Endodermal cell (in vitro differentiated cells): ENCODE measurements around the gene SMARCA5. TPM values are rescaled to one million over a fixed set of nuclear protein-coding genes. Genes with fewer than 3 reads are reported as not detected.

Experiments
- DNase-seq: peaks from one replicate; pipeline ENCODE4 v3.0.0-alpha.2; 2017
- H3K27ac ChIP-seq: 2 replicates; pipeline ENCODE4 v1.5.1; 2013; ENCODE audit warnings: mild to moderate bottlenecking, low read depth, low read length, moderate library complexity
- H3K27me3 ChIP-seq: 2 replicates; pipeline ENCODE4 v1.6.1; 2013; ENCODE audit warnings: mild to moderate bottlenecking, low read length, moderate library complexity; ENCODE audit not compliant: insufficient read depth, control insufficient read depth, poor library complexity, severe bottlenecking
- H3K36me3 ChIP-seq: 2 replicates; pipeline ENCODE4 v1.7.0; 2013; ENCODE audit warnings: mild to moderate bottlenecking, low read length, moderate library complexity; ENCODE audit not compliant: control insufficient read depth, insufficient read depth
- H3K4me1 ChIP-seq: one replicate; pipeline ENCODE4 v1.7.0; 2013; ENCODE audit warnings: low read length; ENCODE audit not compliant: control insufficient read depth, insufficient read depth
- H3K4me3 ChIP-seq: 2 replicates; pipeline ENCODE4 v1.5.1; 2013; ENCODE audit warnings: mild to moderate bottlenecking, low read length, moderate library complexity
- H3K9ac ChIP-seq: 2 replicates; pipeline ENCODE4 v1.6.1; 2013; ENCODE audit warnings: mild to moderate bottlenecking, low read length, moderate library complexity; ENCODE audit not compliant: poor library complexity, severe bottlenecking; ENCODE audit errors: extremely low read depth
- H3K9me3 ChIP-seq: 2 replicates; pipeline ENCODE4 v1.6.1; 2013; ENCODE audit warnings: mild to moderate bottlenecking, low read length, moderate library complexity; ENCODE audit not compliant: control insufficient read depth
- H3K27ac Mint-ChIP-seq: 2 replicates; pipeline ENCODE4 v1.8.0; 2020; ENCODE audit warnings: mixed read lengths
- H3K27me3 Mint-ChIP-seq: 2 replicates; pipeline ENCODE4 v1.8.0; 2021; ENCODE audit warnings: mild to moderate bottlenecking, mixed read lengths; ENCODE audit not compliant: insufficient read depth
- H3K36me3 Mint-ChIP-seq: 2 replicates; pipeline ENCODE4 v1.8.0; 2020; ENCODE audit warnings: low read depth, mixed read lengths
- H3K4me1 Mint-ChIP-seq: 2 replicates; pipeline ENCODE4 v1.8.0; 2020; ENCODE audit warnings: mixed read lengths
- H3K4me3 Mint-ChIP-seq: 2 replicates; pipeline ENCODE4 v1.8.0; 2020; ENCODE audit warnings: mild to moderate bottlenecking, moderate library complexity, mixed read lengths
- H3K9me3 Mint-ChIP-seq: 2 replicates; pipeline ENCODE4 v1.8.0; 2020; ENCODE audit warnings: mild to moderate bottlenecking, mixed read lengths
- CTCF ChIP-seq: fragments of 200-600 bp; sonication (generic); conservative IDR thresholded peaks from 2 replicates; pipeline ENCODE4 v1.5.0; 2021; ENCODE audit warnings: antibody characterized with exemption, mild to moderate bottlenecking
- WGBS, 2 experiments: methylation state at CpG; one replicate each; pipeline versions ENCODE4 v1.1.5 to v1.1.7; 2013; ENCODE audit warnings: missing lambda C conversion rate in 2 of 2, mixed read lengths in 1 of 2; ENCODE audit not compliant: insufficient coverage in 1 of 2, insufficient read length in 1 of 2; 5-methylcytosine and 5-hydroxymethylcytosine counted together
- total RNA-seq, 2 donors: library from RNA; stranded (reverse); fragmentation: NEBNext Ultra II Directional in 1 of 2; extraction: Animal tissue kit (Norgen Biotek cat#: 25700) in 1 of 2; gene quantifications; 2 replicates in 1 of 2; 3 replicates in 1 of 2; pipeline ENCODE4 v1.2.1, GENCODE V29; 2021

Gene SMARCA5
- total RNA-seq, 2 donors from 2014 or later = 91.0 to 95.4 TPM

- Histone ChIP-seq H3K36me3 (no peaks in the 10 kb centered on the region), H3K4me3 (no peak overlapping the region), H3K27ac (no peak overlapping the region), H3K27me3 (no peaks in the 10 kb centered on the region), H3K9me3 (peaks cover 6% of the 10 kb centered on the region), H3K9ac (no peak overlapping the region), H3K4me1 (no peaks in the 10 kb centered on the region)
- Mint-ChIP-seq H3K9me3 (no peaks in the 10 kb centered on the region), H3K27ac (no peak overlapping the region), H3K4me1 (peaks cover 17% of the 10 kb centered on the region), H3K4me3 (no peak overlapping the region), H3K27me3 (no peaks in the 10 kb centered on the region), H3K36me3 (no peaks in the 10 kb centered on the region)
- no peak for TF ChIP-seq CTCF
- DNase-seq = no peak
- 77% methylated on average over 1 of the region's 1 CpG; no CpG with 5 or more reads in 1 of the 2 experiments for WGBS, 2 experiments
Measured at GRCh38 chr4:143502231-143502630, 11.3 kb upstream of the SMARCA5 start.

- Mint-ChIP-seq H3K27ac (no peak overlapping the region), H3K36me3 (no peaks in the 10 kb centered on the region), H3K4me3 (no peak overlapping the region), H3K9me3 (no peaks in the 10 kb centered on the region), H3K27me3 (no peaks in the 10 kb centered on the region), H3K4me1 (peaks cover 22% of the 10 kb centered on the region)
- no peak for TF ChIP-seq CTCF
- H3K36me3 ChIP-seq = no peaks in the 10 kb centered on the region
- H3K4me3 ChIP-seq = no peak overlapping the region
- no peak overlapping the region for H3K9ac ChIP-seq
- no peaks in the 10 kb centered on the region for H3K27me3 ChIP-seq
- WGBS, 2 experiments = 58% methylated on average over 1 of the region's 1 CpG; no CpG with 5 or more reads in 1 of the 2 experiments
- H3K9me3 ChIP-seq = peaks cover 1% of the 10 kb centered on the region
- H3K27ac ChIP-seq = no peak overlapping the region
- no peaks in the 10 kb centered on the region for H3K4me1 ChIP-seq
- DNase-seq = peak; percentile 72
Measured at GRCh38 chr4:143506031-143506430, 7.5 kb upstream of the SMARCA5 start.

GRCh38 chr4:143511906-143512305, 1.6 kb upstream of the SMARCA5 start:
- Histone ChIP-seq H3K27me3 (no peaks in the 10 kb centered on the region), H3K36me3 (peaks cover 10% of the 10 kb centered on the region), H3K4me3 (no peak overlapping the region), H3K4me1 (no peaks in the 10 kb centered on the region), H3K9me3 (no peaks in the 10 kb centered on the region), H3K27ac (no peak overlapping the region), H3K9ac (no peak overlapping the region)
- H3K4me1 Mint-ChIP-seq = peaks cover 22% of the 10 kb centered on the region
- H3K27ac Mint-ChIP-seq = no peak overlapping the region
- 80 to 96% methylated on average over 1 to 6 of the region's 7 CpGs for WGBS, 2 experiments
- TF ChIP-seq CTCF = no peak
- no peaks in the 10 kb centered on the region for H3K27me3 Mint-ChIP-seq
- no peak for DNase-seq
- H3K4me3 Mint-ChIP-seq = no peak overlapping the region
- no peaks in the 10 kb centered on the region for H3K9me3 Mint-ChIP-seq
- H3K36me3 Mint-ChIP-seq = peaks cover 9% of the 10 kb centered on the region
